ENCODE results near the gene EVA1C.

GRCh38 chr21:32481875-32482408 lies 69.4 kb downstream of the EVA1C start:
- TF ChIP-seq CTCF (optimal IDR thresholded peaks at IDR 0.05 in 1 of 3, IDR thresholded peaks at IDR 0.05 in 1 of 3, conservative IDR thresholded peaks at IDR 0.05 in 1 of 3; ENCODE audit: extremely low read depth in 1 of 3, insufficient read depth in 2 of 3, low read length in 3 of 3) (no peak), EZH2 (IDR thresholded peaks at IDR 0.05; ENCODE audit: low read length) (no peak)

Data from keratinocyte (primary cell).